Measurements from ENCODE around the gene HACL1.

DNA sequence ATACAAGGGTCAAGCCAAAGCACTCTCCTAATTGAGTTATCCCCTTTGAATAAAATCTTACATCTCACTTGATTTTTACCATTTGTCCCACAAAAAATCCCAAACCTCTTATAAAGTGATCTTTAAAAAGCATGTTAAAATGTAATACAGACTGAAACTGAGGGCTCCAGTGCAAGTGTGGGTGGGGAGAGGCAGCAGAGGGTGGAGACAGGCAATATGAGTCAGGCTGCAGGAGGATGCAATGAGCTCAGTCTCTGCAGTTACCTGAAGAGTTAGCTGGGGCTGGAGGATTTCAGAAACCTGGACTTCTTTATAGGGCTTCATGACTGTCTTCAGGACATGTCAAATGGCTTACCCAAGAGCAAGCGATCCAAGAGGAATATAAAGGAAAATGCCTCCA lies 65.6 kb downstream of the HACL1 start:
- no peak for TF ChIP-seq POLR2A (IDR thresholded peaks at IDR 0.05; ENCODE audit: low read length)
- no peak for TF ChIP-seq GATA1 (IDR thresholded peaks at IDR 0.05; ENCODE audit: low read depth, low read length)

Measured in erythroblast (primary cell).